CD14-positive monocyte (primary cell): Measurements from ENCODE around the gene GAK. TPM values are rescaled to one million over a fixed set of nuclear protein-coding genes. Genes with fewer than 3 reads are reported as not detected.

Experiments
- DNase-seq, 3 donors: peaks; one replicate each; pipeline ENCODE4 v3.0.0-alpha.2; 2011 to 2022
- H2AFZ ChIP-seq: 2 replicates; pipeline ENCODE4 v1.6.0; 2012; ENCODE audit warnings: mild to moderate bottlenecking, low read depth, low read length, inconsistent platforms; ENCODE audit not compliant: insufficient read depth, poor library complexity, severe bottlenecking
- H3K27ac ChIP-seq, 2 donors: 1 replicate in 1 of 2; 2 replicates in 1 of 2; pipeline ENCODE4 v1.5.1; 2012 to 2013; ENCODE audit warnings: low read length in 2 of 2, control low read depth in 1 of 2, inconsistent platforms in 1 of 2, low read depth in 1 of 2, mild to moderate bottlenecking in 1 of 2
- H3K27me3 ChIP-seq, 2 donors: one replicate each; pipeline versions ENCODE4 v1.6.0 to v1.6.1; 2011 to 2013; ENCODE audit warnings: low read length in 2 of 2; ENCODE audit not compliant: control insufficient read depth in 2 of 2, insufficient read depth in 2 of 2
- H3K36me3 ChIP-seq, 2 donors: replicated peaks in 1 of 2; 1 replicate in 1 of 2; 2 replicates in 1 of 2; pipeline versions ENCODE4 v1.5.1 to v1.6.1; 2012 to 2013; ENCODE audit warnings: low read length in 2 of 2, control low read depth in 1 of 2, inconsistent platforms in 1 of 2, mild to moderate bottlenecking in 1 of 2; ENCODE audit not compliant: insufficient read depth in 2 of 2, control insufficient read depth in 1 of 2
- H3K4me1 ChIP-seq, 2 donors: 1 replicate in 1 of 2; 2 replicates in 1 of 2; pipeline versions ENCODE4 v1.5.1 to v1.6.1; 2012 to 2013; ENCODE audit warnings: low read length in 2 of 2, control low read depth in 1 of 2, inconsistent platforms in 1 of 2, mild to moderate bottlenecking in 1 of 2, moderate library complexity in 1 of 2; ENCODE audit not compliant: insufficient read depth in 2 of 2, control insufficient read depth in 1 of 2
- H3K4me2 ChIP-seq: replicated peaks from 2 replicates; pipeline ENCODE3; 2012; ENCODE audit warnings: low read length, moderate library complexity, mild to moderate bottlenecking; ENCODE audit not compliant: poor library complexity, severe bottlenecking; ENCODE audit errors: extremely low read depth
- H3K4me3 ChIP-seq, 3 experiments: fragments of 200-600 bp in 1 of 3; sonication (generic) in 1 of 3; replicated peaks in 1 of 3; 1 replicate in 2 of 3; 2 replicates in 1 of 3; pipeline ENCODE4 v1.5.1; 2011 to 2013; ENCODE audit warnings: low read length in 3 of 3, mild to moderate bottlenecking in 3 of 3, control low read depth in 2 of 3, low read depth in 2 of 3, inconsistent platforms in 1 of 3, moderate library complexity in 1 of 3
- H3K79me2 ChIP-seq: 2 replicates; pipeline ENCODE4 v1.6.0; 2012; ENCODE audit warnings: mild to moderate bottlenecking, control low read depth, inconsistent platforms, low read length, moderate library complexity; ENCODE audit not compliant: insufficient read depth
- H3K9ac ChIP-seq: 2 replicates; pipeline ENCODE4 v1.6.0; 2017; ENCODE audit warnings: low read length, mild to moderate bottlenecking; ENCODE audit not compliant: insufficient read depth, poor library complexity, severe bottlenecking
- H3K9me3 ChIP-seq, 2 donors: replicated peaks in 1 of 2; 1 replicate in 1 of 2; 2 replicates in 1 of 2; pipeline versions ENCODE4 v1.5.1 to v1.6.1; 2012 to 2013; ENCODE audit warnings: low read length in 2 of 2, control low read depth in 1 of 2; ENCODE audit not compliant: control insufficient read depth in 1 of 2, insufficient read depth in 1 of 2
- H4K20me1 ChIP-seq: 2 replicates; pipeline ENCODE4 v1.6.0; 2012; ENCODE audit warnings: mild to moderate bottlenecking, low read length, control low read depth, moderate library complexity; ENCODE audit not compliant: insufficient read depth
- H3K27ac Mint-ChIP-seq, 7 donors: one replicate each; pipeline ENCODE4 v1.8.0; 2020; ENCODE audit warnings: mild to moderate bottlenecking in 7 of 7, mixed read lengths in 7 of 7, moderate library complexity in 6 of 7, inconsistent platforms in 2 of 7
- H3K27me3 Mint-ChIP-seq, 3 donors: one replicate each; pipeline ENCODE4 v1.8.0; 2021 to 2022; ENCODE audit warnings: low read depth in 3 of 3, mild to moderate bottlenecking in 3 of 3, mixed read lengths in 3 of 3, moderate library complexity in 3 of 3, inconsistent platforms in 1 of 3
- H3K36me3 Mint-ChIP-seq, 2 donors: one replicate each; pipeline ENCODE4 v1.8.0; 2020; ENCODE audit warnings: mixed read lengths in 2 of 2, inconsistent platforms in 1 of 2, mild to moderate bottlenecking in 1 of 2
- H3K4me1 Mint-ChIP-seq: one replicate; pipeline ENCODE4 v1.8.0; 2020; ENCODE audit warnings: mild to moderate bottlenecking, mixed read lengths
- H3K4me3 Mint-ChIP-seq, 2 donors: one replicate each; pipeline ENCODE4 v1.8.0; 2020; ENCODE audit warnings: mild to moderate bottlenecking in 2 of 2, mixed read lengths in 2 of 2, moderate library complexity in 1 of 2
- H3K9me3 Mint-ChIP-seq, 7 donors: one replicate each; pipeline ENCODE4 v1.8.0; 2020 to 2022; ENCODE audit warnings: mixed read lengths in 7 of 7, mild to moderate bottlenecking in 6 of 7, moderate library complexity in 6 of 7, inconsistent platforms in 2 of 7
- WGBS: methylation state at CpG from one replicate; pipeline ENCODE4 v1.1.5; 2013; ENCODE audit warnings: missing lambda C conversion rate; ENCODE audit not compliant: insufficient coverage; 5-methylcytosine and 5-hydroxymethylcytosine counted together
- intact Hi-C, 2 donors: fragments of 100-400 bp; cut with micrococcal nuclease; formaldehyde crosslinking; loops; one replicate each; pipeline versions ENCODE4 v1.15.0 to v1.15.1; 2023
- polyA plus RNA-seq, 3 donors: library from polyadenylated mRNA; depleted of rRNA in 1 of 3; unstranded in 2 of 3; stranded (reverse) in 1 of 3; fragments of 300-500 nt in 2 of 3; fragments of >200 nt in 1 of 3; fragmentation: Illumina TruSeq in 2 of 3; gene quantifications; 1 replicate in 2 of 3; 2 replicates in 1 of 3; pipeline ENCODE4 v1.2.3, GENCODE V29; 2012 to 2021
- TF ChIP-seq, protein P1 (sequence below): fragments of 200-600 bp; IDR thresholded peaks from one replicate; pipeline ENCODE4 v1.8.0; 2022; ENCODE audit warnings: antibody characterized with exemption, mild to moderate bottlenecking

Gene GAK
- polyA plus RNA-seq, 3 donors = 40.3 to 88.7 (median 54.9) TPM

DNA sequence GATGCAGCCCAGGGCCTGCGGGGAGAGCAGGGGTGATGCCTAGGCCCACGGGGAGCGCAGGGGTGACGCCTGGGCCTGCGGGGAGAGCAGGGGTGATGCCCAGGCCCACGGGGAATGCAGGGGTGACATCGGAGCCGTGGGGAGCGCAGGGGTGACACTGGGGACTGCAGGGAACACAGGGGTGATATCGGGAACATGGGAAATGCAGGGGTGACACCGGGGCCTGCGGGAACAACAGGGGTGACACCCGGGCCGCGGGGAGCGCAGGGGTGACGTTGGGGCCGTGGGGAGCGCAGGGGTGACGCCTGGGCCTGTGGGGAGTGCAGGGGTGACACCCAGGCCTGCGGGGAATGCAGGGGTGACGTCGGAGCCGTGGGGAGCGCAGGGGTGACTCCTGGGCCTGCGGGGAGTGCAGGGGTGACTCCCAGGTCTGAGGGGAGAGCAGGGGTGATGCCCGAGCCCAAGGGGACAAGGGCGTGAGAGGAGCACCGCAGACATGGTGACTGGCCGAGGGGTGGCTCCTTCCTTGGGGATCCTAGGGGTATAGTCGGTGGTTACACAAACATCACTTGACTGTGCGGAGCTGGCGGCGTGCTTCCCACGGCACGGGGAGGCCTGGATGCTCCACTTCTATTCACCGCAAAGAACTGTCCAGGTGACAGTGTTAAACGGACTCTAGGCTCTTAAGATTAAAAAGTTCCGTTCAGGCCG lies 38.0 kb downstream of the GAK start:
- Histone ChIP-seq H3K79me2 (no peaks in the 10 kb centered on the region), H3K27ac (no peak overlapping the region), H3K9me3 (no peaks in the 10 kb centered on the region), H2AFZ (no peak overlapping the region), H3K4me2 (no peak overlapping the region), H3K9ac (no peak overlapping the region), H3K4me1 (no peaks in the 10 kb centered on the region), H3K36me3 (peaks cover 79 to 98% of the 10 kb centered on the region in 2 donors), H4K20me1 (peaks cover 75% of the 10 kb centered on the region), H3K4me3 (no peak overlapping the region), H3K27me3 (no peaks in the 10 kb centered on the region)
- Mint-ChIP-seq H3K27ac (no peak overlapping the region), H3K4me1 (no peaks in the 10 kb centered on the region), H3K9me3 (peaks cover 0 to 1% (median 0%) of the 10 kb centered on the region in 7 donors), H3K36me3 (peaks cover 75 to 96% of the 10 kb centered on the region in 2 donors), H3K27me3 (peaks cover 0 to 2% (median 0%) of the 10 kb centered on the region in 3 donors), H3K4me3 (no peak overlapping the region)
- 98% methylated on average over 34 of the region's 40 CpGs for WGBS
- no peak for DNase-seq
- TF ChIP-seq, protein P1, sequence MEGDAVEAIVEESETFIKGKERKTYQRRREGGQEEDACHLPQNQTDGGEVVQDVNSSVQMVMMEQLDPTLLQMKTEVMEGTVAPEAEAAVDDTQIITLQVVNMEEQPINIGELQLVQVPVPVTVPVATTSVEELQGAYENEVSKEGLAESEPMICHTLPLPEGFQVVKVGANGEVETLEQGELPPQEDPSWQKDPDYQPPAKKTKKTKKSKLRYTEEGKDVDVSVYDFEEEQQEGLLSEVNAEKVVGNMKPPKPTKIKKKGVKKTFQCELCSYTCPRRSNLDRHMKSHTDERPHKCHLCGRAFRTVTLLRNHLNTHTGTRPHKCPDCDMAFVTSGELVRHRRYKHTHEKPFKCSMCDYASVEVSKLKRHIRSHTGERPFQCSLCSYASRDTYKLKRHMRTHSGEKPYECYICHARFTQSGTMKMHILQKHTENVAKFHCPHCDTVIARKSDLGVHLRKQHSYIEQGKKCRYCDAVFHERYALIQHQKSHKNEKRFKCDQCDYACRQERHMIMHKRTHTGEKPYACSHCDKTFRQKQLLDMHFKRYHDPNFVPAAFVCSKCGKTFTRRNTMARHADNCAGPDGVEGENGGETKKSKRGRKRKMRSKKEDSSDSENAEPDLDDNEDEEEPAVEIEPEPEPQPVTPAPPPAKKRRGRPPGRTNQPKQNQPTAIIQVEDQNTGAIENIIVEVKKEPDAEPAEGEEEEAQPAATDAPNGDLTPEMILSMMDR = no peak
- intact Hi-C loops = no loop called here

DNA sequence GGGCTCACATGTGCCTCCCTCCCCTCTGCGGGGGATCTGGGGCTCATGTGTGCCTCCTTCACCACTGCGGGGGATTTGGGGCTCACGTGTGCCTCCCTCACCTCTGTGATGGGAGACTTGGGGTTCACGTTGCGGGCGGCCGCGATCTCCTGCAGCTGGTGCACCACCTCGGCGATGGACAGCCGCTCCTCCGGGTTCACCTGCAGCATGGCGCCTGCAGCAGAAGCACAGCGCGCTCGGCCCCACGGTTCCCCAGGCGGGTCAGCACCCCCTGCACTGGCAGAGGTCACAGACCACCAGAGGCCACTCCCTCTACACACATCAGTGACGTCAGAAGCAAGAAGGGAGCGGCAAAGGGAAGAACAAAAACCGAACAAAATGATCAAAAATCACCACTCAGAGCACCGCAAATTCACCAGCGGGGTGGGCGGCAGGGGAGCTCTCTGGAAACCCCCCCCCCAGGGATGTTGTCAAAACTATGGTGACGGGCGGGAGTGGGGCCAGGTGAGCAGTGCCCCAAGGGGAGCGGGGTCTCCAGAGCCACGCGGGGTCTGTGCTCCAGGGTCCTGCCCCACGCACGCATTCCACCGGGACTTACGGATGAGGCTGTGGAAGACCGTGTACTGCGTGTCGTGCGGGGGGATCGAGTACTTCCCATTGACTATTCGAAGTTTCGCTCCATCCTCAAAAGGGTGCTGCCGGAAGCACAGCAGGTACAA lies 38.7 kb downstream of the GAK start:
- Mint-ChIP-seq H3K27ac (no peak overlapping the region), H3K36me3 (peaks cover 78 to 96% of the 10 kb centered on the region in 2 donors), H3K4me1 (no peaks in the 10 kb centered on the region), H3K4me3 (no peak overlapping the region), H3K9me3 (peaks cover 0 to 8% (median 0%) of the 10 kb centered on the region in 7 donors), H3K27me3 (peaks cover 0 to 2% (median 0%) of the 10 kb centered on the region in 3 donors)
- Histone ChIP-seq H2AFZ (no peak overlapping the region), H3K9me3 (no peaks in the 10 kb centered on the region), H3K79me2 (no peaks in the 10 kb centered on the region), H3K36me3 (peaks cover 83 to 98% of the 10 kb centered on the region in 2 donors), H3K4me1 (no peaks in the 10 kb centered on the region), H3K27ac (no peak overlapping the region), H3K4me2 (no peak overlapping the region), H4K20me1 (peaks cover 75% of the 10 kb centered on the region), H3K4me3 (no peak overlapping the region), H3K27me3 (no peaks in the 10 kb centered on the region), H3K9ac (no peak overlapping the region)
- TF ChIP-seq, protein P1 = no peak
- no peak for DNase-seq
- intact Hi-C loops = no loop called here
- 97% methylated on average over 26 of the region's 41 CpGs for WGBS
